Naive thymus-derived CD4-positive, alpha-beta T cell (primary cell): ENCODE data around the gene RIPK3. TPM values are rescaled to one million over a fixed set of nuclear protein-coding genes. Genes with fewer than 3 reads are reported as not detected.

Experiments used
- ATAC-seq: fragments of 150-1000 bp; cut with Tn5 transposase; 2 replicates; pipeline ENCODE4 v1.10.0; 2021; ENCODE audit warnings: mild to moderate bottlenecking, moderate library complexity
- CTCF ChIA-PET: fragments of 350-600 bp; sonication (Branson Sonifier 250); formaldehyde crosslinking; loops from one replicate; lab custom pipeline; 2021; ENCODE audit warnings: antibody characterized with exemption; lab: Charles Lee
- POLR2A ChIA-PET: fragments of 350-600 bp; sonication (Branson Sonifier 250); formaldehyde crosslinking; loops from one replicate; lab custom pipeline; 2021; ENCODE audit warnings: antibody characterized with exemption, inconsistent platforms; lab: Charles Lee
- DNase-seq, 9 donors: peaks; one replicate each; pipeline versions ENCODE4 v3.0.0 to v3.0.0-alpha.2; 2020 to 2022; ENCODE audit warnings: mixed read lengths in 1 of 9
- H3K27ac ChIP-seq: one replicate; pipeline ENCODE4 v1.7.0; 2013; ENCODE audit warnings: mild to moderate bottlenecking, low read depth, low read length, moderate library complexity
- H3K27me3 ChIP-seq, 2 donors: one replicate each; pipeline ENCODE4 v1.7.0; 2013; ENCODE audit warnings: low read length in 2 of 2, mild to moderate bottlenecking in 2 of 2, moderate library complexity in 2 of 2; ENCODE audit not compliant: control insufficient read depth in 2 of 2, insufficient read depth in 2 of 2
- H3K36me3 ChIP-seq, 3 experiments: 1 replicate in 2 of 3; 2 replicates in 1 of 3; pipeline ENCODE4 v1.7.0; 2013; ENCODE audit warnings: low read length in 3 of 3, mild to moderate bottlenecking in 3 of 3, moderate library complexity in 1 of 3; ENCODE audit not compliant: insufficient read depth in 3 of 3, control insufficient read depth in 2 of 3
- H3K4me1 ChIP-seq, 2 donors: one replicate each; pipeline ENCODE4 v1.7.0; 2013; ENCODE audit warnings: low read length in 2 of 2, mild to moderate bottlenecking in 2 of 2, moderate library complexity in 1 of 2; ENCODE audit not compliant: control insufficient read depth in 2 of 2, insufficient read depth in 2 of 2
- H3K4me3 ChIP-seq: 2 replicates; pipeline ENCODE4 v1.7.0; 2013; ENCODE audit warnings: mild to moderate bottlenecking, low read length
- H3K9me3 ChIP-seq, 3 experiments: 1 replicate in 2 of 3; 2 replicates in 1 of 3; pipeline ENCODE4 v1.7.0; 2013; ENCODE audit warnings: low read length in 3 of 3; ENCODE audit not compliant: control insufficient read depth in 2 of 3
- H3K27ac Mint-ChIP-seq, 9 donors: one replicate each; pipeline ENCODE4 v1.8.0; 2020 to 2022; ENCODE audit warnings: mixed read lengths in 9 of 9, mild to moderate bottlenecking in 8 of 9, moderate library complexity in 5 of 9, inconsistent platforms in 2 of 9
- H3K27me3 Mint-ChIP-seq, 5 donors: one replicate each; pipeline ENCODE4 v1.8.0; 2021 to 2022; ENCODE audit warnings: mixed read lengths in 5 of 5, mild to moderate bottlenecking in 1 of 5
- H3K36me3 Mint-ChIP-seq, 5 donors: one replicate each; pipeline ENCODE4 v1.8.0; 2020 to 2022; ENCODE audit warnings: mixed read lengths in 5 of 5, mild to moderate bottlenecking in 3 of 5, inconsistent platforms in 1 of 5
- H3K4me1 Mint-ChIP-seq, 7 donors: one replicate each; pipeline ENCODE4 v1.8.0; 2020 to 2022; ENCODE audit warnings: mixed read lengths in 7 of 7, mild to moderate bottlenecking in 3 of 7, inconsistent platforms in 1 of 7
- H3K4me3 Mint-ChIP-seq, 10 donors: one replicate each; pipeline ENCODE4 v1.8.0; 2020 to 2022; ENCODE audit warnings: mild to moderate bottlenecking in 10 of 10, mixed read lengths in 10 of 10, moderate library complexity in 6 of 10, inconsistent platforms in 2 of 10
- H3K9me3 Mint-ChIP-seq, 11 donors: one replicate each; pipeline ENCODE4 v1.8.0; 2020 to 2022; ENCODE audit warnings: mixed read lengths in 11 of 11, mild to moderate bottlenecking in 4 of 11, inconsistent platforms in 1 of 11, moderate library complexity in 1 of 11
- intact Hi-C, 2 donors: fragments of 100-400 bp; cut with micrococcal nuclease; formaldehyde crosslinking; loops; one replicate each; pipeline ENCODE4 v1.15.1; 2023
- polyA plus RNA-seq, 2 donors: library from polyadenylated mRNA; unstranded; fragments of 300-500 nt; fragmentation: Illumina TruSeq; gene quantifications; one replicate each; pipeline ENCODE4 v1.2.3, GENCODE V29; 2021
- total RNA-seq, 6 experiments: library from RNA in 5 of 6; stranded (reverse) in 5 of 6; gene quantifications; 1 replicate in 5 of 6; 2 replicates in 1 of 6; pipeline ENCODE4 v1.2.3 and lab custom pipeline; 2021 to 2026

Gene RIPK3
- total and polyA plus RNA-seq, 7 experiments from 2014 or later, result 8.2 to 47.5 (median 33.0) TPM

GRCh38 chr14:24353559-24354481, 14.0 kb upstream of the RIPK3 start:
- intact Hi-C loops, result no loop called here
- H3K9me3 ChIP-seq, result no peaks in the 10 kb centered on the region
- H3K27me3 Mint-ChIP-seq, result peaks cover 34 to 58% (median 49%) of the 10 kb centered on the region in 5 donors
- no peak overlapping the region for H3K4me3 Mint-ChIP-seq
- ChIA-PET POLR2A (no interaction called here), CTCF (no interaction called here)
- ATAC-seq (no peak), DNase-seq (no peak)
- peaks cover 0 to 7% of the 10 kb centered on the region in 2 donors for H3K27me3 ChIP-seq
- no peaks in the 10 kb centered on the region for H3K36me3 ChIP-seq
- H3K27ac Mint-ChIP-seq, result no peak overlapping the region
- no peaks in the 10 kb centered on the region for H3K9me3 Mint-ChIP-seq
- no peak overlapping the region for H3K4me3 ChIP-seq
- no peaks in the 10 kb centered on the region for H3K4me1 ChIP-seq
- H3K4me1 Mint-ChIP-seq, result no peaks in the 10 kb centered on the region
- no peak overlapping the region for H3K27ac ChIP-seq
- H3K36me3 Mint-ChIP-seq, result no peaks in the 10 kb centered on the region

GRCh38 chr14:24351517-24351916, 11.7 kb upstream of the RIPK3 start:
- Histone ChIP-seq H3K27me3 (peaks cover 0 to 7% of the 10 kb centered on the region in 2 donors), H3K4me3 (no peak overlapping the region), H3K4me1 (no peaks in the 10 kb centered on the region), H3K36me3 (no peaks in the 10 kb centered on the region), H3K9me3 (no peaks in the 10 kb centered on the region), H3K27ac (no peak overlapping the region)
- H3K4me3 Mint-ChIP-seq, result no peak overlapping the region
- no peak for ATAC-seq
- H3K36me3 Mint-ChIP-seq, result no peaks in the 10 kb centered on the region
- intact Hi-C loops, result no loop called here
- no peak for DNase-seq
- H3K27ac Mint-ChIP-seq, result no peak overlapping the region
- ChIA-PET POLR2A (interaction anchor here (1.4 kb wide), 1 partner anchor 75 kb away, joined by 3 read pairs; no protein-coding TSS in a partner anchor), CTCF (interaction anchor here (0.5 kb wide), 1 partner anchor 89 kb away, joined by 3 read pairs; no protein-coding TSS in a partner anchor)
- peaks cover 34 to 60% (median 45%) of the 10 kb centered on the region in 5 donors for H3K27me3 Mint-ChIP-seq
- no peaks in the 10 kb centered on the region for H3K9me3 Mint-ChIP-seq
- H3K4me1 Mint-ChIP-seq, result peaks cover 0 to 2% (median 0%) of the 10 kb centered on the region in 7 donors

GRCh38 chr14:24349742-24350141, 10.0 kb upstream of the RIPK3 start:
- ChIA-PET POLR2A (interaction anchor here (1.0 kb wide), 1 partner anchor 18 kb away, joined by 3 read pairs; no protein-coding TSS in a partner anchor), CTCF (no interaction called here)
- intact Hi-C loops, result no loop called here
- Mint-ChIP-seq H3K9me3 (no peaks in the 10 kb centered on the region), H3K36me3 (no peaks in the 10 kb centered on the region), H3K27me3 (peaks cover 43 to 73% (median 50%) of the 10 kb centered on the region in 5 donors), H3K27ac (no peak overlapping the region), H3K4me3 (no peak overlapping the region), H3K4me1 (peaks cover 0 to 2% (median 0%) of the 10 kb centered on the region in 7 donors)
- no peaks in the 10 kb centered on the region for H3K4me1 ChIP-seq
- no peak overlapping the region for H3K27ac ChIP-seq
- ATAC-seq (no peak), DNase-seq (no peak)
- H3K4me3 ChIP-seq, result no peak overlapping the region
- peaks cover 0 to 7% of the 10 kb centered on the region in 2 donors for H3K27me3 ChIP-seq
- H3K36me3 ChIP-seq, result no peaks in the 10 kb centered on the region
- H3K9me3 ChIP-seq, result no peaks in the 10 kb centered on the region

GRCh38 chr14:24348186-24348585, 8.4 kb upstream of the RIPK3 start:
- ChIA-PET CTCF (interaction anchor here (0.6 to 0.7 kb wide), 4 partner anchors 10 to 83 kb away, joined by 3 to 6 read pairs (median 4); no protein-coding TSS in a partner anchor), POLR2A (interaction anchor here (0.6 to 1.2 kb wide), 2 partner anchors 9 to 49 kb away, joined by 3 to 10 read pairs; partner anchors contain the start of genes DHRS1 and NOP9)
- ATAC-seq (no peak), DNase-seq (no peak)
- peaks cover 0 to 7% of the 10 kb centered on the region in 2 donors for H3K27me3 ChIP-seq
- no peaks in the 10 kb centered on the region for H3K36me3 ChIP-seq
- no peaks in the 10 kb centered on the region for H3K4me1 ChIP-seq
- no peak overlapping the region for H3K27ac ChIP-seq
- peaks cover 35 to 73% (median 50%) of the 10 kb centered on the region in 5 donors for H3K27me3 Mint-ChIP-seq
- H3K9me3 Mint-ChIP-seq, result no peaks in the 10 kb centered on the region
- no peaks in the 10 kb centered on the region for H3K36me3 Mint-ChIP-seq
- no peak overlapping the region for H3K4me3 Mint-ChIP-seq
- peaks cover 0 to 3% (median 0%) of the 10 kb centered on the region in 7 donors for H3K4me1 Mint-ChIP-seq
- intact Hi-C loops, result no loop called here
- no peak overlapping the region for H3K4me3 ChIP-seq
- H3K27ac Mint-ChIP-seq, result no peak overlapping the region
- no peaks in the 10 kb centered on the region for H3K9me3 ChIP-seq

GRCh38 chr14:24347134-24347533, 7.3 kb upstream of the RIPK3 start:
- Histone ChIP-seq H3K9me3 (no peaks in the 10 kb centered on the region), H3K4me1 (no peaks in the 10 kb centered on the region), H3K4me3 (no peak overlapping the region), H3K27ac (no peak overlapping the region), H3K27me3 (peaks cover 0 to 4% of the 10 kb centered on the region in 2 donors), H3K36me3 (no peaks in the 10 kb centered on the region)
- H3K27me3 Mint-ChIP-seq, result peaks cover 33 to 74% (median 40%) of the 10 kb centered on the region in 5 donors
- no peaks in the 10 kb centered on the region for H3K36me3 Mint-ChIP-seq
- ATAC-seq (no peak), DNase-seq (no peak)
- peaks cover 0 to 3% (median 0%) of the 10 kb centered on the region in 7 donors for H3K4me1 Mint-ChIP-seq
- ChIA-PET CTCF (interaction anchor here (0.8 to 1.0 kb wide), 2 partner anchors 11 to 14 kb away, joined by 3 read pairs; no protein-coding TSS in a partner anchor), POLR2A (interaction anchor here (0.6 kb wide), 1 partner anchor 96 kb away, joined by 5 read pairs; the partner anchor contains the start of gene SDR39U1)
- intact Hi-C loops, result no loop called here
- no peaks in the 10 kb centered on the region for H3K9me3 Mint-ChIP-seq
- no peak overlapping the region for H3K4me3 Mint-ChIP-seq
- no peak overlapping the region for H3K27ac Mint-ChIP-seq

GRCh38 chr14:24343795-24344660, 4.2 kb upstream of the RIPK3 start:
- intact Hi-C loops, result no loop called here
- peaks cover 10 to 56% (median 11%) of the 10 kb centered on the region in 5 donors for H3K27me3 Mint-ChIP-seq
- ATAC-seq (no peak), DNase-seq (no peak)
- POLR2A ChIA-PET, result interaction anchor here (0.7 to 1.0 kb wide), 2 partner anchors 15 to 98 kb away, joined by 3 read pairs; partner anchors contain the start of gene SDR39U1
- H3K27me3 ChIP-seq, result no peaks in the 10 kb centered on the region
- H3K4me1 Mint-ChIP-seq, result peaks cover 7 to 13% (median 10%) of the 10 kb centered on the region in 7 donors
- no peak overlapping the region for H3K27ac ChIP-seq
- H3K36me3 ChIP-seq, result no peaks in the 10 kb centered on the region
- peaks cover 7 to 8% of the 10 kb centered on the region in 2 donors for H3K4me1 ChIP-seq
- no peak overlapping the region for H3K27ac Mint-ChIP-seq
- H3K9me3 Mint-ChIP-seq, result no peaks in the 10 kb centered on the region
- H3K4me3 Mint-ChIP-seq, result no peak overlapping the region
- CTCF ChIA-PET, result no interaction called here
- H3K36me3 Mint-ChIP-seq, result no peaks in the 10 kb centered on the region
- H3K9me3 ChIP-seq, result no peaks in the 10 kb centered on the region
- no peak overlapping the region for H3K4me3 ChIP-seq
